ENCODE data around the gene SEMA5A.

The SEMA5A gene

DNA sequence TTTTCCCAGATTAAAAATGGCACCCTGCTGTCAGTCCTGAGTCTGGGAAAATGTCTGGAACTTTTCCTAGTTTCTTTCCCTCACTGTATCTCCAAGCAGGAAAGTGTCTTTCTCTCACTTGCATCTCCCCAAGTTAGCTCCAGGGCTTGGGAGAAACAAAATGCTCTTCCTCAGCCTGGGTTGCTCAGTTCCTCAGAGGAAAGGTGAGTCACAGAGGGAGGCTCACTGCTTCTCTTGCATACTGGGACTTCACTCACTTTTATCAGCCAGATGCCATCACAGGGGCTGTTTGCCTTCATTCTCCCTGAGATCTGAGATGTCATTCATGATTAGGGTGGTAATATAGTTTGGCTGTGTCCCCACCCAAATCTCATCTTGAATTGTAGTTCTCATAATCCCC lies 519.9 kb downstream of the SEMA5A start:
- TF ChIP-seq, protein P1, sequence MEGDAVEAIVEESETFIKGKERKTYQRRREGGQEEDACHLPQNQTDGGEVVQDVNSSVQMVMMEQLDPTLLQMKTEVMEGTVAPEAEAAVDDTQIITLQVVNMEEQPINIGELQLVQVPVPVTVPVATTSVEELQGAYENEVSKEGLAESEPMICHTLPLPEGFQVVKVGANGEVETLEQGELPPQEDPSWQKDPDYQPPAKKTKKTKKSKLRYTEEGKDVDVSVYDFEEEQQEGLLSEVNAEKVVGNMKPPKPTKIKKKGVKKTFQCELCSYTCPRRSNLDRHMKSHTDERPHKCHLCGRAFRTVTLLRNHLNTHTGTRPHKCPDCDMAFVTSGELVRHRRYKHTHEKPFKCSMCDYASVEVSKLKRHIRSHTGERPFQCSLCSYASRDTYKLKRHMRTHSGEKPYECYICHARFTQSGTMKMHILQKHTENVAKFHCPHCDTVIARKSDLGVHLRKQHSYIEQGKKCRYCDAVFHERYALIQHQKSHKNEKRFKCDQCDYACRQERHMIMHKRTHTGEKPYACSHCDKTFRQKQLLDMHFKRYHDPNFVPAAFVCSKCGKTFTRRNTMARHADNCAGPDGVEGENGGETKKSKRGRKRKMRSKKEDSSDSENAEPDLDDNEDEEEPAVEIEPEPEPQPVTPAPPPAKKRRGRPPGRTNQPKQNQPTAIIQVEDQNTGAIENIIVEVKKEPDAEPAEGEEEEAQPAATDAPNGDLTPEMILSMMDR (IDR thresholded peaks at IDR 0.05; ENCODE audit: insufficient read depth, low read length): no peak
- TF ChIP-seq POLR2AphosphoS5 (IDR thresholded peaks at IDR 0.05; ENCODE audit: low read depth): no peak
- TF ChIP-seq, protein P2, sequence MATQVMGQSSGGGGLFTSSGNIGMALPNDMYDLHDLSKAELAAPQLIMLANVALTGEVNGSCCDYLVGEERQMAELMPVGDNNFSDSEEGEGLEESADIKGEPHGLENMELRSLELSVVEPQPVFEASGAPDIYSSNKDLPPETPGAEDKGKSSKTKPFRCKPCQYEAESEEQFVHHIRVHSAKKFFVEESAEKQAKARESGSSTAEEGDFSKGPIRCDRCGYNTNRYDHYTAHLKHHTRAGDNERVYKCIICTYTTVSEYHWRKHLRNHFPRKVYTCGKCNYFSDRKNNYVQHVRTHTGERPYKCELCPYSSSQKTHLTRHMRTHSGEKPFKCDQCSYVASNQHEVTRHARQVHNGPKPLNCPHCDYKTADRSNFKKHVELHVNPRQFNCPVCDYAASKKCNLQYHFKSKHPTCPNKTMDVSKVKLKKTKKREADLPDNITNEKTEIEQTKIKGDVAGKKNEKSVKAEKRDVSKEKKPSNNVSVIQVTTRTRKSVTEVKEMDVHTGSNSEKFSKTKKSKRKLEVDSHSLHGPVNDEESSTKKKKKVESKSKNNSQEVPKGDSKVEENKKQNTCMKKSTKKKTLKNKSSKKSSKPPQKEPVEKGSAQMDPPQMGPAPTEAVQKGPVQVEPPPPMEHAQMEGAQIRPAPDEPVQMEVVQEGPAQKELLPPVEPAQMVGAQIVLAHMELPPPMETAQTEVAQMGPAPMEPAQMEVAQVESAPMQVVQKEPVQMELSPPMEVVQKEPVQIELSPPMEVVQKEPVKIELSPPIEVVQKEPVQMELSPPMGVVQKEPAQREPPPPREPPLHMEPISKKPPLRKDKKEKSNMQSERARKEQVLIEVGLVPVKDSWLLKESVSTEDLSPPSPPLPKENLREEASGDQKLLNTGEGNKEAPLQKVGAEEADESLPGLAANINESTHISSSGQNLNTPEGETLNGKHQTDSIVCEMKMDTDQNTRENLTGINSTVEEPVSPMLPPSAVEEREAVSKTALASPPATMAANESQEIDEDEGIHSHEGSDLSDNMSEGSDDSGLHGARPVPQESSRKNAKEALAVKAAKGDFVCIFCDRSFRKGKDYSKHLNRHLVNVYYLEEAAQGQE (IDR thresholded peaks at IDR 0.05; ENCODE audit: insufficient replicate concordance, low read depth): no peak
- no peak for TF ChIP-seq SPI1 (IDR thresholded peaks at IDR 0.05; ENCODE audit: borderline replicate concordance, low read depth)
- TF ChIP-seq GABPA (IDR thresholded peaks at IDR 0.05; ENCODE audit: low read depth): no peak
- no peak overlapping the region for H3K4me3 ChIP-seq (replicated peaks; ENCODE audit: insufficient read depth, low read length)
- no peaks in the 10 kb centered on the region for H3K27me3 ChIP-seq (ENCODE audit: insufficient read depth, poor library complexity, severe bottlenecking)
- DNase-seq (ENCODE audit: low read depth in 1 of 2, low spot score in 1 of 2): no peak
- H3K27ac ChIP-seq (replicated peaks): no peak overlapping the region

DNA sequence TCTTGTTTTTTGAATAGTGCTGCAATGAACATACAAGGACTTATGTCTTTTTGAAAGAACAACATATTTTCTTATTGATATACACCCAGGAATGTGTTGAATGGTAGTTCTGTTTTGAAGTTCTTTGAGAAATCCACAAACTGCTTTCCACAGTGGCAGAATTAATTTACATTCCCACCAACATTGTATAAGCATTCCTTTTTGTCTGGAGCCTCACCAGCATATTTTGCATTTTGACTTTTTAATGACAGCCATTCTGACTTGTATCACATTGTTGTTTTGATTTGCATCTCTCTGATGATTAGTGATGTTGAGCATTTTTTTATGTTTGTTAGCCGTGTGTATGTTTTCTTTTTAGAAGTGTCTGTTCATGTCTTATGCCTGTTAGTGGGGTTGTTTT lies 524.9 kb downstream of the SEMA5A start:
- H3K4me3 ChIP-seq (replicated peaks; ENCODE audit: insufficient read depth, low read length): no peak overlapping the region
- no peak for DNase-seq (ENCODE audit: low read depth in 1 of 2, low spot score in 1 of 2)

DNA sequence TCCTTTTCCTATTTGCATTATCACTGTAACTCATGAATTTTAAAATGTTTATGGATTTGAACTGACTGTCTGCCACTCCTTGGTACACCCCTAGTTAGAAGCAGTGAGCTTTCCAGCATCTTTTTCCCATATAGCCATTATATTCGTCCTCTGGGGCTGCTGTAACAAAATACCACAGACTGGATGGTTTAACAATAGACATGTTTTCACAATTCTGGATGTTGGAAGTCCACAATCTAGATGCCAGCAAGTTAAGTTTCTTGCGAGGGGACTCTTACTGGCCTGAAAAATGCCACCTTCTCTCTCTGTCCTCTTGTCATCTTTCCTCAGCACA lies 530.0 kb downstream of the SEMA5A start:
- TF ChIP-seq SPI1 (IDR thresholded peaks at IDR 0.05; ENCODE audit: borderline replicate concordance, low read depth) (no peak), GABPA (IDR thresholded peaks at IDR 0.05; ENCODE audit: low read depth) (no peak), POLR2AphosphoS5 (IDR thresholded peaks at IDR 0.05; ENCODE audit: low read depth) (no peak)
- TF ChIP-seq, protein P1 (IDR thresholded peaks at IDR 0.05; ENCODE audit: insufficient read depth, low read length): no peak
- TF ChIP-seq, protein P2 (IDR thresholded peaks at IDR 0.05; ENCODE audit: insufficient replicate concordance, low read depth): no peak
- Histone ChIP-seq H3K27ac (replicated peaks) (no peak overlapping the region), H3K4me3 (replicated peaks; ENCODE audit: insufficient read depth, low read length) (no peak overlapping the region), H3K27me3 (ENCODE audit: insufficient read depth, poor library complexity, severe bottlenecking) (no peaks in the 10 kb centered on the region)
- DNase-seq (ENCODE audit: low read depth in 1 of 2, low spot score in 1 of 2): no peak

More for the DNA sequence above, 524.9 kb downstream of the SEMA5A start:
- Histone ChIP-seq H3K27me3 (ENCODE audit: insufficient read depth, poor library complexity, severe bottlenecking) (no peaks in the 10 kb centered on the region), H3K27ac (replicated peaks) (no peak overlapping the region)
- TF ChIP-seq, protein P1 (IDR thresholded peaks at IDR 0.05; ENCODE audit: insufficient read depth, low read length): no peak
- TF ChIP-seq, protein P2 (IDR thresholded peaks at IDR 0.05; ENCODE audit: insufficient replicate concordance, low read depth): no peak
- TF ChIP-seq SPI1 (IDR thresholded peaks at IDR 0.05; ENCODE audit: borderline replicate concordance, low read depth): no peak
- TF ChIP-seq GABPA (IDR thresholded peaks at IDR 0.05; ENCODE audit: low read depth): no peak
- TF ChIP-seq POLR2AphosphoS5 (IDR thresholded peaks at IDR 0.05; ENCODE audit: low read depth): no peak
